ENCODE results near the gene TP73.

DNA sequence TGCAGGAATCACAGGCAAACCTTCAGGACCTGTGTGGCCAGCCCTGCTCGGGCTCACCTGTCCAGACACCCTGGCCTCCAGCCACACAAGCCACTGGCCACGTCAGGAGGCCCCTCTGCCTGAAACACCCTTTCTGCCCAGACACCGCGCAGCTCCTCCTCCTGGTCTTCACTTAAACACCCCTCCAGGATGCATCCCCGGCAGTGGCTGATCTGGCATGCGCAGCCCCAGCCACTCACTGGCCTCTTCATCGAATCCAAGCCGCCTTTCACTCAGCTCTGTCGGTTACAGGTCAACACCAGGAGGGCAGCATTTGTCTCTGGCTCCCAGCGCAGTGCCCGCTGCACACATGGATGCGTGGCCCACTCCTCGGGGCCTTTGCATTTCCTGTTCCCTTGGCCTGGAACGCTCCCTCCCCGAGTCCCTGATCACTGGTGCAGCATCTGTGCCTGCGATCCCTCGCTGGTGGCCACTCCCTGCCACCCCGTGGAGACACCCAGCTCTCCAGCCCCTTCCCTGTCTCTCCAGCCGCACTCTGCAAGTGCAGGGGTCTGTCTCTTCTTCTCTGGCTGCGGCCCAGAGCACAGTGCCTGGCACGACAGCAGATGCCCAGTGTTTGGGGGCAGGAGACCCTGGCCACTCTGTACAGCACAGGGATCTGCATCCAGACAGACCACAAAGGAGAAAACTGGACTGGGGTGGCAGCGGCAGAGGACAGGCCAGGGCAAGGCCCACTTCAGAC lies 18.1 kb upstream of the TP73 start:
- TF ChIP-seq POLR2A (IDR thresholded peaks at IDR 0.05), result no peak
- TF ChIP-seq, protein P1, sequence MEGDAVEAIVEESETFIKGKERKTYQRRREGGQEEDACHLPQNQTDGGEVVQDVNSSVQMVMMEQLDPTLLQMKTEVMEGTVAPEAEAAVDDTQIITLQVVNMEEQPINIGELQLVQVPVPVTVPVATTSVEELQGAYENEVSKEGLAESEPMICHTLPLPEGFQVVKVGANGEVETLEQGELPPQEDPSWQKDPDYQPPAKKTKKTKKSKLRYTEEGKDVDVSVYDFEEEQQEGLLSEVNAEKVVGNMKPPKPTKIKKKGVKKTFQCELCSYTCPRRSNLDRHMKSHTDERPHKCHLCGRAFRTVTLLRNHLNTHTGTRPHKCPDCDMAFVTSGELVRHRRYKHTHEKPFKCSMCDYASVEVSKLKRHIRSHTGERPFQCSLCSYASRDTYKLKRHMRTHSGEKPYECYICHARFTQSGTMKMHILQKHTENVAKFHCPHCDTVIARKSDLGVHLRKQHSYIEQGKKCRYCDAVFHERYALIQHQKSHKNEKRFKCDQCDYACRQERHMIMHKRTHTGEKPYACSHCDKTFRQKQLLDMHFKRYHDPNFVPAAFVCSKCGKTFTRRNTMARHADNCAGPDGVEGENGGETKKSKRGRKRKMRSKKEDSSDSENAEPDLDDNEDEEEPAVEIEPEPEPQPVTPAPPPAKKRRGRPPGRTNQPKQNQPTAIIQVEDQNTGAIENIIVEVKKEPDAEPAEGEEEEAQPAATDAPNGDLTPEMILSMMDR (IDR thresholded peaks at IDR 0.05), result no peak
